Activated naive CD4-positive, alpha-beta T cell treated with anti-CD3 and anti-CD28 coated beads, Interleukin-2, amount 50 U/mL, for 16 hours (primary cell): ENCODE results near the gene CFAP73.
A peak's percentile ranks its signal among the peaks of the same experiment; 100 is the strongest.
"Not testable (repeated sequence)": the region's sequence is repeated elsewhere in the genome, so short reads cannot be mapped to it uniquely, and the experiment has no call there.

Experiments used
- DNase-seq: peaks from one replicate; pipeline ENCODE4 v3.0.0-alpha.2; 2020

CFAP73 gene

DNA sequence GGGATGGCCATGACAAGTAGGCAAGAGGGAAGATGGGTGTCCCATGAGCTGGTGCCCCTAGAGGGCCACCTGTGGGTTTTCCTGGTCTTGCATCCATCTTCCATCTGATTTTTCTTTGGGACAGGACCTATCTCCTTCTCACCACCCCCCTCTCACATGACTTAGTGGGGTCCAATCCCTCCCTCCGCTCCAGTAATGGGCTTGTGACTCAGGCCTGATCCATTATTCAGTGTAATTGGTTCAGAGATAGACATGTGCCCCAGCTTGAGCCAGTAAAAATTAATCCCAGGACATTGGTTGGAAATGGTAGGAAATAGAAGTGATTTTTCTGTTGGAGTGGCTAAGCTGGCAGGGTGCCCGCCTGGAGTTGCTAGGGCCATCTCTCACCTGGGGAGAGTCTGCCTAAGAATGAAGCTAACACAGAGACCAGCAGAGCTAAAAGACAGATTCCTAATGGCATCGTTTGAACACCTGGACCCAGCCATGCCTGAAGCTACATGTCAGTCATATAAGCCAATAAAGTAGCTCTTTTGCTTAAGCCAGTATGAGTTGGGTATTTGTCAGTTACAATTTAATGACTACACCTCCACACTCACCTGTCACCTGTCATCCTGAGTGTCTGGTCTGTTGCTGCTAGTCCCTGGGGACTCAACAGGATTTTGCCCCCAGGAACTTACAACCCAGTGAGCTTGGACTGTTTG is 28.7 kb upstream of the CFAP73 start:
- DNase-seq: no peak

DNA sequence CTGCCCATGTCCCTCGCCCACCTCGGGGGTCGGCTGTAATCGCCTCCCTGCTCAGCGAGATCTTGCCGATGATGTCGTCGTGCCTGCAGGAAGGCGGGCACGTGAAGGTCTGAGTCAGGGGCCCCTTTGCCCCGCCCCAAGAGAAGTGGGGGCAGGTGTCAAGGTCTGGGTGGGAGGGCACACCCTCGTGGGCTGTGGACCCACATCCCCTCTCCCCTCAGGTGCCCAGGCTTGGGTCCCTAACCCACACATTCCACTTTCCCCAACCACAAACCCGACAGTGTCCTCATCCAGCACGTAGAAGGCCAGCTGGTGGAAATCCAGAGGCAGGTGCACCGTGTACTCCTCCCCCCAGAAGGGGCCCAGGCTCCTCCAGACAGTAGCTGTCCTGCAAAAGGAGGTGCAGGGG is 21.7 kb upstream of the CFAP73 start:
- DNase-seq: no peak

DNA sequence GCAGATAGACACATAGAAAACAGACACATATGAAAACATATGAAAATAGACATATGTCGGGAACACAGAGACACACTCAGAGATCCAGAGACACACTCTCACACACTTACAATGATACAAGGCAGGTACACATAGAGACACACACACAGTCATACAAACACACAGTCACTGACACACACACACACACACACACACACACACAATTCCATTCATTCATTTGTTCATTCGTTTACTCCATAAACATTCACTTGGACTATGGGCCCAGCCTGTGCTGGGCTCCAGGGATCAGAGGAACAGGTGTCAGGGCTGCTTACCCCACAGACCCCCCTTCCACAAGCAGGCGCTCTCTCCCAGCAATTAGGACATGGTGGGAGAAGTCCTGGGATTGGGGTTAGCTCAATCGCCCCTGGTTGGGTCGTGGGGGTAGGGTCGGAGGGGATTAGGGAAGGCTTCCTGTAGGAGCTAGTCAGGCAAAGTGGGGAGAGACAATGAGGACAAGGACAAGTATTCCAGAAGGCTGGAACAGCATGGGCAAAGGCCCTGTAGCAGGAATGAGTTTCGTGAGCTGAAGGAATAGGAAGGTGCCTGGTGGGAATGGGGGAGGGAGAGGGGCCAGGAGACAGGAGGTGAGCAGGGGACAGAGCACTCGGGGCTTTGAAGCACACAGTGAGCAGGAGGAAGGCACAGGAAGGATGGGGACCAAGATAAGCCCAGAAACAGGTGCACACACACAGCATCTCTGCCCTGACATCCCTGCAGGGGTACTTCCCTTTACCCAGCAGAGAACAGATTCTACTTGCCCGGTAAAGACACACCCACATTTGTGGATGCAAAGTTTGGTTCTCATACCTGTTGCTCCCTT is 20.5 kb upstream of the CFAP73 start:
- DNase-seq: no peak

DNA sequence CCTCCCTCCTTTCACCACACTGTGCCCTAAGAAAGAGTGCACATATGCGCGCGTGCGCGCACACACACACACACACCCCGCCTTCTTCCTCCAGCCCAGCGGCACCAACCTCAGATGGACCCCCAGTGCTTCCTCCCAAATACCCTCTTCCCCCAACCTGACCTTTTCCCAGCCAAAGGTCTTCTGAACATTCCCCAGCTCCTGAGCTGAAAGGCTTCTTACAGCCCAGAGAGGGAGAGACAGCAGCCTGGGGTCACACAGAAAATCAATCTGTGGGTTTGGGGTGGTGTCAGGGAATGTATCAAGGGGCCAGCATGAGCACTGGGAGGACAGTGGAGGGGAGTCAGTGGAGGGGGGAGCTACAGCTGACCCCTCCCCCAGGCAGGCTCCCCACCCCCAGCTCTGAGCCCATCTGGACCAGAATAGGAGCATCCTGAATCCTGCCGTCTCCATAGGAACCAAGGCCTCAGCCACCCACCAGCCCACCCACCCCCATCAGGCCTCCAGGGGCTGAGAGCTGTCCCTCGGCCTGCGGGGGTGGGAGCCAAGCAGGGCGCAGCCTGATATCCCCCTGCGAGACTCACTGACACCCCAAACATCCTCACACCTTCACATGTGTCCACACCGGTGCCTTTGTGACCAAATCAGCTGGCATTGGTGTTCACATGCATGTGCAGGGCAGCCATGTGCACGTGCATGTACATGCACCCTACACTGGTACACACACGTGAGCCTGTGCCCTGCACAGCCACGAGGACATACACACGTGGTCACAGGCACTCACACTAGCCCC is 19.7 kb upstream of the CFAP73 start:
- DNase-seq: no peak

DNA sequence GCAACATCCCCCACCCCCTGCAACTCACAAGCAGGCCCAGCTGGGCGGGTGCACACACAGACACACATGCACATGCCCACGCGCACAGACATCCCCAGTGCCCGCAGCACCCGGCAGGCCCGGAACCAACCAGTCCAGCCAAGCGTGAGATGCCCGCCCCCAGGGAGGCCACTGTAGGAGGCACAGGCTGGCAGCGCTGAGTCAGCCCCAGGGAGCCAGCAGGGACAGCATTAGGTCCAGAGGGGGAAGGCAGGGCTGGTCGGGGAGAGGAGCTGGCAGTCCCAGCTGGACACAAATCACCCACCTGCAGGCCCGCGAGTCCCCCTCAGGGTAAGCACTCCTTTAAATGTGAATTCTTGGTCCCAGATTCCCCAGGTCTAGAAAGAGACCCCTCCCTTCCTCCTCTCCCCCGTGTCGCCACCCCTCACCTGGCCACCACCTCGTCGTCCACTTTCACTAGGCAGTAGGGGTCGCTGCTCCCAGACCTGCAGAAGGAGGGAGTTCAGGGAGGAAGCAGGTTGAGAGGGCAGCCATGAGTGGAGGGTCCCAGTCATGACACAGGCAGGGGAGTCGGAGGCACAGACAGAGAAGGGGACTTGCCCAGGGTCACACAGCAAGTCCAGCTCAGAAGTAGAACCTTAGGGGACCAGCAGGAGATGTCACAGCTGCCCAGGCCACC is 18.9 kb upstream of the CFAP73 start:
- no peak for DNase-seq

DNA sequence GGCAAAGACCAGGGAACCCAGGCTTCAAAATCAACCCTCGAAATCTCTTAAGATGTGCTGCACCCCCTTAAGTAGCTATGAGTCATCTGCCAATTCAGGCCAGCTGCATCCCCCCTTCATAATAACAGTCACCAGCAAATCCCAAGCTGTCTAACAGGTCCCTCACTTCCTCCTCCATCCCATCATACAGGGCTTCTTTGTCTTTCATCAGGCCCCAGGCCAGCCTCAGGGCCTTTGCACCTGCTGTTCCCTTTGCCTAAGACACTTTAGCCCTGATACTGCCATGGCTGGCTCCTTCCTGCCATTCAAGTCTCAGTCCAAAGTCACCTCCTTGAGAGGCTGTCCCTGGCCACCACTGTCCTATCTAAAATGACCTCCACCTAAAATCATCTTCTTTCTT is 18.0 kb upstream of the CFAP73 start:
- DNase-seq: no peak

DNA sequence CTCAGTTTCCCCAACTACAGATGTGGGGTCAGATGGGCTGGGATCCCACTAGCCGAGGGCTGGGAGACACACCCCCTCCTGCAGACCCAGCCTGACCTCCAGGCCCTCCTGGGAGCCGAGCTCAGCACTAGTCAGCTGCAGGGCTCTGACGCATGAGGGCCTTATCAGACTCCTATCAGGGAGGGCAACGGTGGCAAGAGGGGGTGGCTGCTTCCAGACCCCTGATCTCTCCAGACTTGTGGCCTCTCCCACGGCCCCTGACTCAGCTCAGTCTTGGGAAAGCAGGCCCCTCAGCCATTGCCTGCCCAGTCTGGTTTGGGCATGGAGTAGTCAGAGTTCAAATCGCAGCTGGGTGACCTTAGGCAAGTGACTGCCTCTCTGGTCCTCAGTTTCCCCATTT is 16.5 kb upstream of the CFAP73 start:
- DNase-seq: no peak

DNA sequence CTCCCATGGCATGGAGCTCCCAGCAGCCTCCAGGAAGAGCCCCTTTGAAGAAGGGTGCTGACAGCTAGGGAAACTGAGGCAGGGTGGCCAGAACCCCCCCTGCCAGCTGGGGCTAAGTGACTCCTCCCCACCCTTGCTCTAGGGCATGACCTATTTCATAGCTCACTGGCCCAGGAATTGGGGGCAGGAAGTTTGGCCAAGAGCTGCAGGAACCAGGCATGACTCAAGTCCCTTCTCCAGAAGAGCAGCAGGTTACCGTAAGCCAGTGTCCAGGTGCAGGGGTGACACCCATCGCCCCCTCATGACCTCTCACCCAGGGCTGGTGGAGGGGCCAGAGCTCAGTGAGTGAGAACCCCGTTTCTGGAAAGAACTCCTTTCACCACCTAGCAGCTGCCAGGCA is 15.9 kb upstream of the CFAP73 start:
- no peak for DNase-seq

DNA sequence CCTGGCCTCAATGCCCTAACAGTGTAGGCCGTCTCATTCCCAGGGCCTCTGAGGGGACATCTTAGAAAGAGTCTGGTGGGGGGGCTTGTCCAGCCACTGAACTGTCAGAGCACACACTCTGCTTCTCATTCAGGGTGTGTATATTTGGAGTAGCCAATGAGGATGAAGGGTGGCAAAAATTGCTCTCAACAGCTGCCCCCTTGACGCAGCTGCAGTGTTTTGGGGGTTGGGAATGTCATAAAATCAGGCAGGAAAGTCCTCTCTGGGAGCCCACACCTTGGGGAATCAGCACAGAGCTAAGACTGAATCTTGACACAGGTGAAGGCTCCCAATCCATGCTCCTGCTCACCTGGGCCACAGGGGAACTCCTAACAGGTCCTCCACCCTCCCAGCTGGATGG is 15.5 kb upstream of the CFAP73 start:
- DNase-seq: no peak

DNA sequence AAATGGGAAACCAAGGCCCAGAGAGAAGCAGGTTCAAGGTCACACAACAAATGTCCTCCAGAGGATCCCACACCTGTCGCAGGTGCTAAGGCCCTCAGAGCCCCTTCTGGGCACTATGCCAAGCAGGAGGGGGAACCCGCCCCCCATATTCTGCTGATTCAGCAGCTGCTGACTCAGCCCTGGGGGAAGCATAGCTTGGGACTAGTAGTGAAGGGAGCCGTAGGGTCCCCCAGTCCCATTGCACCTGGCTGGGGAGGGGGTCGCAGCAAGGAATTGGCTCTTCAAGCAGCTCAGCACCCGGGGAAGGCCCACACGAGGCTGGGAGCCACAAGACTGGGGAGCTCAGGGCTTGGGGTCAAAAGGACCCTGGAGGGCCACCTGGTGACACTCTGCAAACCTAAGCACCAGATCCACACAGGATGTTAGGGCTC is 15.0 kb upstream of the CFAP73 start:
- DNase-seq: no peak

DNA sequence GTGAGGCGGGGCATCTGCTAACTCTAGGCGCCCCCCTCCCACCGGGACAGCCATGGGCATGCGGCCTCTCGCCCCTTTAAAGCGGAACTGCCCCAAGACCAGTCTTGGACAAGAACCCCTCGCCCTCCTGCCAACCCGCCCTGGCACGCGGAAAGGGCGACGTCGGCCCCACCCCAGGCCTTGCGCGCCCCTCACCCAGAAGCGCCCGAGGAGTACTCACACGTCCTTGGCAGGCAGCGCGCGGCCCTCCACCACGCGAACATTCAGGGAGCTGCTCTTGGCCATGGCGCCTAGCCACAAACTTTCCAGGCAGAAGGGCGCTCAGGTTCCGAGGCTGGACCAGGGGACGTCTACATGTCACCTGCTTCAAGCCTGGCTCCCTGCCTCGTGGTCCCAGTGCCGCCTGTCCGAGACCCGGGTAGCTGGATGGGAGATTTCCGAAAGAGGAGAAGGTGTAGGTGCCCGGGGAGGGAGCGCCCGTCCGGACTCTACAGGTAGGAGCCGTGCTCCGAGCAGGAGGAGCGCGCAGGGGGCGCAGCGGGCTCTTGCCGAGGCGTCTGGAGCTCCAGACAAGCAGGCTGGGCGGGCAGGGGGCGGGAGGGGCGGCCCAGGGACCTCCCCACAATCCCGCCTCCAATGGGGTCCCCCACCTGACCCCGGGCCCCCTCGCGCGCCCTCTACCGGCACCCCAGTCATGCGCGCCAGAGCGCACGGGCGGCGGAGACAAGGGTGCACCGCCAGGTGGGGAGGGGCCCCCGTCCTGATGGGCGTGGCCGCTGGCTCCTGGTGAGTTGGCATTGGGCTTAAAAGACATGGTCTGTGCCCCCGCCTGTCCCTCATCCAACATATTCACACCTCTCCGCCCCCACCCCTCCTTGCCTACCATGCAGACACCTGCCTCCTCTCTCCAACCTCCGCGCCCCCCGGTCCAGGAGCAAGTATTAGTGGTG is 14.1 kb upstream of the CFAP73 start, which contains the start of gene RASAL1:
RASAL1 (minus strand) TSS at position 584 of the 950 bp plus-strand sequence; CDS start at position 285, 299 bp downstream.
- peak; percentile 88 for DNase-seq

DNA sequence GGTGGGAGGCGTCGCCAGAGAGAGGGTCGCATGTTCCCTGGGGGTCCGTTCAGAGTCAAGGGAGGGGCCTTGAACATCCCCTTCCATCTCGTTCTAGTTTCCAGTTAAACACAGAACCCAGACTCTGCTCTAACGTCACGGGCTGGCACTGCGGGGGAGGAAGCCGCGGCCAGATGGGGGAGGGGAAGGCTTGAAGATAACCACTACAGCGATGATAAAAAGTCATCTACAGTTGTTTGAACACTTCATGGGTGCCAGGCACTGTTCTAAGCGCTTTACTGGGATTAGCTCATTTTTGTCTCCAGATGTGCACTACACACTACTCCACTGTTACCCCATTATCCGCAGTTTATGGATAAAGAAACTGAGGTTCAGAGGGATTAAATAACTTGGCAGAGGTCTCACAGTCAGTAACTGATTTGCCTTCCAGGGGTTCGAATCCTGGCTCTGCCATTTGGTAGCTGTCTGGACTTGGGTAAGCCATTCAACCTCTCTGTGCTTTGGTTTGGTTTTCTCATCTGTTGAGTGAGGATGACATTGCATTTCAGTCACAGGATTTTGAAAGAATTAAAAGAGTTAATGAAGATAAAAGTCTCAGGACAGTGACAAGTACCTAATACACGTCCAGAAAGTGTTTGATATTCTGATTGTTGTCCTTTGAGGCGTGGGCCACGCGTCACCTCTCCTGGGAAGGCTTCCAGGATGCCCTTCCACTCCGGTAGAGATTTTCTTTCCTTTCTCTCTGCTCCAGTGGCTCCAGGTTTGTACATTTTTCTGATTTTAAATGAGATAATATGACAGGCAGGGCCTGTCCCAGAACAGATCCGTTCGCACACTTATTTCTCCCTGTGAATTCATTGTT is 13.2 kb upstream of the CFAP73 start:
- peak; percentile 60 for DNase-seq

DNA sequence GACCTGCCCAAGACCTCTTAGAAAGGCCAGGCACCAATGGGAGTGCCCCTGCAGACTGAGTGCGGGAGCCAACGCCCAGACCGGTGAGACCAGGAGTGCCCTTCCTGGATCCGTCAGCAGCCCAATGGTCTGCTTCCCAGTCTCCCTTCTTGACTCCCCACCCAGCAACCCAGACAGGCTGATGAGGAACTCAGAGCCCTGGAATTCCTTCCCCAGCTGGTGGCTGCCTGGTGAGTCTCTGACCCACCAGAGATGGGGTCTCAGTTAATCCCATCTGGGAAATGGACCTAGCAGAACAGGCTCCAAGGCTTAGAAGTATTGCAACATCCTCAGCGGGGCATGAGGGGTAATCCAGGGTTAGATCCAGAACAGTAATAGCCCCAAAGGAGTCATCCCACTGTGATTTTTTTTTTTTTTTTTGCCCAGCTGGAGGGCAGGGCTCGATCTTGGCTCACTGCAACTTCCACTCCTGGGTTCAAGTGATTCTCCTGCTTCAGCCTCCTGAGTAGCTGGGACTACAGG is 12.5 kb upstream of the CFAP73 start:
- no peak for DNase-seq

DNA sequence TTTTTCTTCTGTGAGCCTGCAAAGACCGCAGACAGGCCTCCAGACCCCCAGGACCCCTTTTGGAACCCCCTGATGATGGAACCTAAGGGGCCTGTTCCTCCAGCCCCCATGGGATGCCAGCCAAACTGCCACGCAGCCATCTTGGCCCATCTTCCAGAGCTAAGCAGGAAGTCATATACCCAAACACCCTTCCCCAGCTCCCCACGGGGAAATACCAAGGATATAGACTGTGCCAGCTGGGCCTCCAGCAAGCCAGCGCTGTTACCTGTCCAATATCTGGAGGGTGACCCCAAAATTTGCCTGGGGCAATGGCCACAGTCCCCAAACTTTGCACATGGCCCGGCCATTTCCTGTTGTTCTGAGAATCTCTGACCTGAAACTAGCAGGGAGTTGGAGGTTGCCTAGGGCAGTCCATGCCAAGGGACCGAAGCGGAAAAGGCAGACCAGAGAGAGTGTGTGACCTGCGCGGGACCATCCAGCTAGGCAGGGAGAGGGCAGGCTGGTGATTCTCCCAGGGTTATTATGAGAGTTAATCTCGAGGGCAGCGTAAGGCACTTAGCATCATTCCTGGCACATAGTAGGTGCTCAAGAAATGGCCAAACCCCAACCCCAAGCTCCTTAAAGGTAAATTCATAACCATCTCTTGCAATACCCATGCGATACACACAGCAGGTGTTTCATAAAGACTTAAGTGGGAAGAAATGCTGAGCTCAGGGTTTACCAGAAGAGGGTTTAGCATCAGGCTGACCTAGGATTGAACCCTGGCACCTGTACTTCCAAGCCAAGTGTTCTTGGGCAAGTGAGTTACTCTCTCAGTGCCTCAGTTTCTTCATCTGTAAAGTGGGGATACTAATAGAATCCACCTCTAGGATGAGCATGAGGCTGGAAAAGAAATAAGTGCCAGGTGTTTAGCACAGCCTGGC is 11.4 kb upstream of the CFAP73 start:
- DNase-seq: no peak

DNA sequence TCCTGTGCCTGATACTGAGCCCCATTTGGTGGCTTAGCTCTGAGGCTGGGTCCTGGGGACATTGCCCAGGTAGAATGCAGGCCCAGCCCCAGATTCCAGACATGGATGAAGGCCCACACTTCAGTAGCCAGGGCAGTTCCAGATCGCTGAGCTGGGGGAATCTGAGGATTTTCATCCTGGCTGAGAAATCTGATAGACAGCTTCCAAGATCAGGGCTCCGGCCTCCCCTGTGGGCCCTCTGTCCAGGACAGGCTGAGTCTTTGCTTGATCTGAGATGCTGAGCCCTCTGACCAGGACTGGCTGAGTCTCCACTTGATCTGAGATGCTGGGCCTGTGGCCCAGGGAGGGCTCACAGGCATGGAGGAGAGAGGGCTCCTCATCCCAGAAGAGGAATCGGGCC is 10.7 kb upstream of the CFAP73 start:
- no peak for DNase-seq

DNA sequence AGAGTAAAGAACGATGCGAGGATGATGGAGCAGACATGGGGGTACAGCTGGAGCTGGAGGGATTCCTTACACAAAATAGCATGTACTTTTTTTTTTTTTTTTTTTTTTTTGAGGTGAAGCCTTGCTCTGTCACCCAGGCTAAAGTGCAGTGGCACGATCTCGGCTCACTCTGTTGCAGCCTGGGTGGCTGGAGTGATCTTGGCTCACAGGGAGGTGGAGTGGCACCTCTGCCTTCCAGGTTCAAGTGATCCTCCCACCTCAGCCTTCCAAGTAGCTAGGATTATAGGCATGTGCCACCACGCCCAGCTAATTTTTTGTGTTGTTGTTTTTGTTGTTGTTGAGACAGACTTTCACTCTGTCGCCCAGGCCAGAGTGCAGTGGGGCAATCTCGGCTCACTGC is 8.8 kb upstream of the CFAP73 start:
- DNase-seq: no peak

DNA sequence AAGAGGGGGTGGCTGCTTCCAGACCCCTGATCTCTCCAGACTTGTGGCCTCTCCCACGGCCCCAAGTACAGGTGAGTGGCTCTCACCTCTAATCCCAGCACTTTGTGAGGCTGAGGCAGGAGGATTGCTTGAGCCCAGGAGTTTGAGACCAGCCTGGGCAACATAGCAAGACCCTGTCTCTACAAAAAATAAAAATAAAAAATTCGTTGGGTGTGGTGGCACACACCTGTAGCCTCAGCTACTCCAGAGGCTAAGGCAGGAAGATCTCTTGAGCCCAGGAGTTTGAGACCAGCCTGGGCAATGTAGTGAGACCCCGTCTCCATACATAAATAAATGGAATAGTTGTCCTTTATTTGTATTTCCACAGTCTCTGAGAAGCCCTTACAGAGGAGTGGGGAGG is 7.8 kb upstream of the CFAP73 start:
- DNase-seq: not testable (repeated sequence)

DNA sequence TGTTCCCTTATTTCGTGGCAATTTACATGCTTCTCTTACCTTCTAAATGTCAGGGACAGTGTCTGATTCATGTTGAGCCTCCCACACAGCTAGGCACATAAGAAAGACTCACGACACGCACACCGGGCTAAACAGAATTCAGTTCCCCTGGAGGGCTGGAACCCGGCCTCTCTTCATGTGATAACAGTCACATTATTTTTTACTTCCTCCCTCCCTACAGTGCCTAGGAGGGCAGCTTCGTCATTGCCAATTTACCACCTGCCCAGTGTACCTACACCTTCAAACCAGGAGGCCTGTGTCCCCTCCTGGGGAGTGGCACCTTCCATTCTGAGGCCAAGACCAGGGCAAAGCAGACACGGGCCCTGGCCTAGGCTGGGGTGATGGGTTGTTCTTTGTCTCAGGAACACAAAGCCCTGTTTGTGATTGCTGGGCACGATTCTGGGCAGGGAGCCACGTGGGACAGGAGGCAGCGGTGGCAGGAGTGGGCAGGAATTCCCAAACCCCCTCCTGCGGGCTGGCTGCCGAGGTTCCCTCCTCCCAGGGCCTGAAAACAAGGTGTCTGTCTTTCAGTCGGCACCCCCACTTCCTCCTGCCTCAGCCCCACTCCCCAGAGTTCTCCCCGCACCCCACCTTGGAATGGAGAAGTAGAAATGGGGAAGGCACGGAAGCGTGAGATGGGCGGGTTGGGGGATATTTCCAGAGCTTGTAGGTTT is 7.2 kb upstream of the CFAP73 start:
- no peak for DNase-seq
